ENCODE data around the gene IGSF3. TPM values are rescaled to one million over a fixed set of nuclear protein-coding genes. Genes with fewer than 3 reads are reported as not detected.
"Not testable (repeated sequence)": the region's sequence is repeated elsewhere in the genome, so short reads cannot be mapped to it uniquely, and the experiment has no call there.

Gene IGSF3
- total RNA-seq, 4 donors from 2014 or later: 2.5 to 14.3 (median 8.5) TPM

GRCh38 chr1:116595946-116596741 is 71.4 kb downstream of the IGSF3 start:
- DNase-seq (ENCODE audit: extremely low spot score): not testable (repeated sequence)

DNA sequence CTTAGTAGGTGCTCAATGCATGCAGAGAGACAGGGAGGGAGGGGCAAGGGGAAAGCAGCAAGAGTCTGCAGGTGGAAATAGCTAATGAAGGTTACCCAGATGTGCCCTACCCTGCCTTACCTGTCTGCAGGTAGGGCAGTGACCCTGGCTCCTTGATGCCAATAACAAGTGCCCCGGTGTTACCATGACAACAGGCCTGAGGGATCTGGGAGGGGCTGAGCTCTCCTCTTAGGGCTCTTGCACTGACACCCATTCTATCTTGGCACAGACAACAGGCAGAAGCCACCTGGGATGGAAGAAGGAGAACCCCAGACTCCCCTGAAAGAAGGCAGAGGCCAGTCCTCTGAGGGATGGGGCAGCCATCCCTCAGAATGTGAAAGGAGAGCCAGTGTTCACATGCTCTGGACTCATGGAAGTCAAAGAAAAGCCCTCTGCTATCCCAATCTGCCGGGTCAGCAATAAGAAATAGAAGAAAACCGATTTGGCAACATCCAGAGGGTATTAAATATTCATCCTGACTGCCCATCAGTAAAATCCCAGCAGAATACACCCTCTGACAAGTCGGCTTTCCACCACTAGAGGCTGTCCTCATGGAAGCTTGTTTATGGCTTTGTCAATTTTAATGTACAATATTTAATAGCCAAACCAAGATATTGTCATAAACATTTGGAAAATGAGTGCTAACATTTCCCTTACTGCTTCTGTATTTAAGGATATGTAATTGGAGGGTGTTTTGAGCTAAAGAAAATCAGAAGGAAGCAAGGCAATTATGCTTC is 72.3 kb downstream of the IGSF3 start:
- H3K4me3 ChIP-seq; H3K27ac ChIP-seq (replicated peaks in 1 of 4); H3K4me1 ChIP-seq; H3K36me3 ChIP-seq; DNase-seq (ENCODE audit: extremely low spot score); H3K9me3 ChIP-seq; intact Hi-C loops (cut with DNase I); H3K27me3 ChIP-seq: not testable (repeated sequence)
- WGBS: 72% methylated on average over 3 of the region's 4 CpGs
- TF ChIP-seq CTCF (IDR thresholded peaks at IDR 0.05): peak in 1 of 3 experiments; percentile 14

More at GRCh38 chr1:116595946-116596741, 71.4 kb downstream of the IGSF3 start:
- H3K27ac ChIP-seq (replicated peaks in 1 of 4); H3K4me1 ChIP-seq; H3K36me3 ChIP-seq; H3K9me3 ChIP-seq; H3K27me3 ChIP-seq: not testable (repeated sequence)
- WGBS: 18% methylated on average over 8 of the region's 8 CpGs
- intact Hi-C loops (cut with DNase I): loop anchor here (2.0 kb wide), 1 partner anchor 21 kb away; no protein-coding TSS in a partner anchor
- TF ChIP-seq CTCF (IDR thresholded peaks at IDR 0.05): peak; percentile 40 to 58 (median 40)
- H3K4me3 ChIP-seq: peak overlapping the region in 2 of 4 donors; percentile 16 to 37

DNA sequence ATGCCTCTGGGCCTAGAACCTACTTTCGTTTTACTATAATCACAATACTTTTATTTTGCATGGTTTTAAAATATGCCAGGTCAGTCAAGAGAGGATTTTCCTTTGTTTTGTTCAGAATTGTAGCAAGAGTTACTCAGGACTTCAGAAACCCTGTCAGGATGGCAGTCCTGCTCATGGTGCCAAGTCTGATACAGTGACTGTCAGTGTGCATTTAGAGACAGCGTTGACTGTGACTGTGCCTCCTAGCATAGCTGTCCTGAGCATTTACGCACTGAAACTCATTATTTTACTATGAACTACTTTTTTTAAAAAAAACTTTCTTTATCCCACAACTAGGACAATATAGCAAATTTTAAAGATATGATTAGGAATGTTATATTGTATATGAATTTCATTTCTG is 73.6 kb downstream of the IGSF3 start:
- H3K27me3 ChIP-seq; H3K9me3 ChIP-seq; H3K27ac ChIP-seq (replicated peaks in 1 of 4); intact Hi-C loops (cut with DNase I); DNase-seq (ENCODE audit: extremely low spot score); H3K36me3 ChIP-seq; H3K4me3 ChIP-seq: not testable (repeated sequence)
- H3K4me1 ChIP-seq: peaks cover 0 to 11% (median 4%) of the 10 kb centered on the region in 4 donors
- WGBS: 95% methylated on average over 3 of the region's 3 CpGs

- H3K4me1 ChIP-seq: peaks cover 0 to 11% (median 4%) of the 10 kb centered on the region in 4 donors
- DNase-seq (ENCODE audit: extremely low spot score); intact Hi-C loops (cut with DNase I); H3K27ac ChIP-seq (replicated peaks in 1 of 4); H3K9me3 ChIP-seq; H3K36me3 ChIP-seq; H3K4me3 ChIP-seq; H3K27me3 ChIP-seq: not testable (repeated sequence)
- WGBS: 93% methylated on average over 5 of the region's 5 CpGs
These were observed 74.1 kb downstream of the IGSF3 start for GRCh38 chr1:116593401-116593800.

DNA sequence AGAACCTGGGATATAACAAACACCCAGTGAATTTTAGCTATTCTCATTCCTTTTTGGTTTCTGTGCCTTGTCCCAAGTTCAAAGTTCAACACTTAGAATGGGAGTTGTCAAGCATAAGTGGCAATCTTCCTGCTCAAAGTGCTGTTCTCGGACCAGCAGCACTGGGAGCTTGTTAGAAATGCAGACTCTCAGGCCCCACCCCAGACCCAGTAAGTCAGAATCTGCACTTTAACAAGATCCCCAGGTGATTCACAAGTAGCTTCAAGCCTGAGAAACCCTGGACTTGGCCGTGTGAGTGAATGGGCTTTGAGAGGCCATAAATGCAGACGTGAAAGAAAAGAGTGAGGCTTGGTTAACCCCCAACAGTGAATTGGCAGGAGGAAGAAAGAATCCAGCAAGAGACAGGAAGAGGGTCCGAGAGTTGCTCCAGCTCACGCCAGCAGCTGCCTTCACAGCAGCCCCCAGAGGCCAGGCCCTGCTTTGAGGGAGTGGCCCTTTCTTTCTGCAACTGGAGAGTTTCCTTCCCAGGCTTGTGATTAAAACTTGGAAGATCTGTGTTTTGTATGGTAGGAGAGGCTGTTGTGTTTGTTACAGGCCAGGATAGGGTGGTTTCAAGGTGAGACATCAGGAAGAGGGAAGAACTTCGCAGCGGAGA is 75.5 kb downstream of the IGSF3 start:
- peaks cover 0 to 11% (median 4%) of the 10 kb centered on the region in 4 donors for H3K4me1 ChIP-seq
- intact Hi-C loops (cut with DNase I); DNase-seq (ENCODE audit: extremely low spot score); H3K27ac ChIP-seq (replicated peaks in 1 of 4); H3K9me3 ChIP-seq; H3K27me3 ChIP-seq; H3K4me3 ChIP-seq; H3K36me3 ChIP-seq: not testable (repeated sequence)
- 92% methylated on average over 5 of the region's 7 CpGs for WGBS

DNA sequence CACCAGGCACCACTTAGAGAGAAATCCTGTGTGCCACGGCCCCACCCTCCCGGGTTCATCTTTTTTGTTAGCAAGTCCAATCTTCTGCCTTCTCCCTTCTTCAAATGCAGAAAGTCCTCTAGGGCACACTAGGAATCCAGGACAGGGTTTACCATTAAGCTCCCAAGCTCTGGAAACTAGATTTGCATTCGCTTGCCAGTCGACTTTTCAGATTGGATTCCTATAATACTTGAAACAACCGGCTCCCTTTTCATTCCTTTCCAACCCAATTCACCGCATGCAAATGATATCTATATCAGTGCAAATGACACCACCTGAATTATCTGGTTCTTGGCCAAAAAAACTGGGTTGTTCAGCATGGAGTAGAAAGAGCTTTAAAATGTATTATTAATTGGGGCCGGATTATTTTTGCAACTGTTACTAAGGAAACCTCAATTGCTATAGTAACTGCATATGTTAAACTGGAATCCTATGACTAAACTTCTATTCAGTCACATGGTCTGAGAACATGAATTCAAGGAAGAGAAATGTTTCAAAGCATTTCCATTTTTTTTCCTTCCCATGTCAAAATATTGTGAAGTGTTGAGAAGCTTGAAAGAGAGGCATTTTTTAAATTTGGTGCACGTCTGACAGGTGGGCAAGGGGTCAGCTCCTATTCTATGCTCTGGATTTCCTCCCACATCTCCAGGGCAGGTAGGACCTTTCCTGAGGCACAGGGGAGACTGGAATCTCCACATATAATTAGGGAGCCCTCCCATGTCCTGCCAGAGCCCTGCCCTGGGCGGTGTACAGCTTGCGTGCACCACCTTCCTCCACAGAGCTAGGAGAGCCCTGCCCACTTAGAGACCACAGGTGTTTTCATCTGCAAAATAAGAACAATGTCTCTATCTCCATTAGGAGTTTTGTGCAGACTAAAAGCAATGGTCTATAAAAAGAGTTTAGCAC is 76.3 kb downstream of the IGSF3 start:
- intact Hi-C loops (cut with DNase I); H3K36me3 ChIP-seq; DNase-seq (ENCODE audit: extremely low spot score); H3K9me3 ChIP-seq; H3K4me3 ChIP-seq; H3K27ac ChIP-seq (replicated peaks in 1 of 4); H3K27me3 ChIP-seq: not testable (repeated sequence)
- WGBS: 66% methylated on average over 2 of the region's 10 CpGs
- peaks cover 0 to 11% (median 4%) of the 10 kb centered on the region in 4 donors for H3K4me1 ChIP-seq

GRCh38 chr1:116590359-116591005 is 77.1 kb downstream of the IGSF3 start:
- H3K27ac ChIP-seq (replicated peaks in 1 of 4); H3K27me3 ChIP-seq; DNase-seq (ENCODE audit: extremely low spot score); H3K9me3 ChIP-seq; intact Hi-C loops (cut with DNase I); H3K36me3 ChIP-seq; H3K4me1 ChIP-seq; H3K4me3 ChIP-seq: not testable (repeated sequence)
- 94% methylated on average over 2 of the region's 6 CpGs for whole genome bisulfite sequencing

- WGBS: 55% methylated on average over 9 of the region's 9 CpGs
- DNase-seq (ENCODE audit: extremely low spot score); H3K4me3 ChIP-seq; H3K27me3 ChIP-seq; H3K9me3 ChIP-seq; H3K4me1 ChIP-seq; H3K27ac ChIP-seq (replicated peaks in 1 of 4); intact Hi-C loops (cut with DNase I): not testable (repeated sequence)
- H3K36me3 ChIP-seq: peaks cover 0 to 12% (median 4%) of the 10 kb centered on the region in 4 donors
These were observed 78.3 kb downstream of the IGSF3 start for GRCh38 chr1:116589101-116589735.
